Calu3 (cell line): ENCODE data around the gene CHKA. TPM values are rescaled to one million over a fixed set of nuclear protein-coding genes. Genes with fewer than 3 reads are reported as not detected.

Experiments used
- BruUV-seq: library from RNA; stranded (reverse); fragments of 400-500 nt; replicated peaks from 2 replicates; lab custom pipeline; 2021; lab: Mats Ljungman, UMichigan
- CTCF ChIA-PET: fragments of 300-600 bp; sonication (Branson Sonifier 250); formaldehyde crosslinking; loops from one replicate; lab custom pipeline; 2022; ENCODE audit warnings: antibody characterized with exemption; lab: Charles Lee
- DNase-seq: peaks from one replicate; pipeline ENCODE4 v3.0.0; 2022
- H3K27ac Mint-ChIP-seq: one replicate; pipeline ENCODE4 v1.8.0; 2022; ENCODE audit warnings: mixed read lengths; ENCODE audit not compliant: unreplicated experiment
- H3K27me3 Mint-ChIP-seq: one replicate; pipeline ENCODE4 v1.8.0; 2022; ENCODE audit warnings: mixed read lengths; ENCODE audit not compliant: unreplicated experiment
- H3K36me3 Mint-ChIP-seq: one replicate; pipeline ENCODE4 v1.8.0; 2022; ENCODE audit warnings: mild to moderate bottlenecking, moderate library complexity, mixed read lengths; ENCODE audit not compliant: insufficient read depth, unreplicated experiment
- H3K4me1 Mint-ChIP-seq: one replicate; pipeline ENCODE4 v1.8.0; 2022; ENCODE audit warnings: mild to moderate bottlenecking, low read depth, mixed read lengths; ENCODE audit not compliant: unreplicated experiment
- H3K4me3 Mint-ChIP-seq: one replicate; pipeline ENCODE4 v1.8.0; 2022; ENCODE audit warnings: mild to moderate bottlenecking, low read depth, moderate library complexity, mixed read lengths; ENCODE audit not compliant: unreplicated experiment
- H3K9me3 Mint-ChIP-seq: one replicate; pipeline ENCODE4 v1.8.0; 2022; ENCODE audit warnings: low read depth, mixed read lengths; ENCODE audit not compliant: unreplicated experiment
- intact Hi-C: fragments of 100-400 bp; cut with micrococcal nuclease; formaldehyde crosslinking; loops from one replicate; pipeline ENCODE4 v1.10.0; 2022; ENCODE audit not compliant: unreplicated experiment
- total RNA-seq: library from RNA; stranded (reverse); gene quantifications from 2 replicates; pipeline ENCODE4 v1.2.3, GENCODE V29; 2022
- TF ChIP-seq, protein P1 (sequence below): fragments of 200-600 bp; IDR thresholded peaks from one replicate; pipeline ENCODE4 v1.8.0; 2022; ENCODE audit warnings: antibody characterized with exemption; ENCODE audit not compliant: unreplicated experiment

The CHKA gene
- total RNA-seq, 1 experiment from 2014 or later = 104 TPM

- Mint-ChIP-seq H3K4me1 (no peaks in the 10 kb centered on the region), H3K4me3 (no peak overlapping the region), H3K9me3 (no peaks in the 10 kb centered on the region), H3K36me3 (peaks cover 31% of the 10 kb centered on the region), H3K27me3 (no peaks in the 10 kb centered on the region), H3K27ac (no peak overlapping the region)
- intact Hi-C loops = no loop called here
- CTCF ChIA-PET = no interaction called here
- BruUV-seq = no TSS peak
- DNase-seq = no peak
- TF ChIP-seq, protein P1, sequence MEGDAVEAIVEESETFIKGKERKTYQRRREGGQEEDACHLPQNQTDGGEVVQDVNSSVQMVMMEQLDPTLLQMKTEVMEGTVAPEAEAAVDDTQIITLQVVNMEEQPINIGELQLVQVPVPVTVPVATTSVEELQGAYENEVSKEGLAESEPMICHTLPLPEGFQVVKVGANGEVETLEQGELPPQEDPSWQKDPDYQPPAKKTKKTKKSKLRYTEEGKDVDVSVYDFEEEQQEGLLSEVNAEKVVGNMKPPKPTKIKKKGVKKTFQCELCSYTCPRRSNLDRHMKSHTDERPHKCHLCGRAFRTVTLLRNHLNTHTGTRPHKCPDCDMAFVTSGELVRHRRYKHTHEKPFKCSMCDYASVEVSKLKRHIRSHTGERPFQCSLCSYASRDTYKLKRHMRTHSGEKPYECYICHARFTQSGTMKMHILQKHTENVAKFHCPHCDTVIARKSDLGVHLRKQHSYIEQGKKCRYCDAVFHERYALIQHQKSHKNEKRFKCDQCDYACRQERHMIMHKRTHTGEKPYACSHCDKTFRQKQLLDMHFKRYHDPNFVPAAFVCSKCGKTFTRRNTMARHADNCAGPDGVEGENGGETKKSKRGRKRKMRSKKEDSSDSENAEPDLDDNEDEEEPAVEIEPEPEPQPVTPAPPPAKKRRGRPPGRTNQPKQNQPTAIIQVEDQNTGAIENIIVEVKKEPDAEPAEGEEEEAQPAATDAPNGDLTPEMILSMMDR = no peak
These were observed 45.8 kb upstream of the CHKA start for GRCh38 chr11:68166969-68167368.

GRCh38 chr11:68165601-68166000, 44.4 kb upstream of the CHKA start:
- CTCF ChIA-PET = no interaction called here

GRCh38 chr11:68164437-68164836, 43.2 kb upstream of the CHKA start:
- CTCF ChIA-PET = interaction anchor here (0.8 to 1.0 kb wide), 3 partner anchors 11 to 19 kb away, joined by 3 to 4 read pairs (median 4); no protein-coding TSS in a partner anchor
- no peak for DNase-seq
- intact Hi-C loops = no loop called here
- no peaks in the 10 kb centered on the region for H3K4me1 Mint-ChIP-seq
- TF ChIP-seq, protein P1 = no peak
- H3K36me3 Mint-ChIP-seq = peaks cover 25% of the 10 kb centered on the region
- no peaks in the 10 kb centered on the region for H3K9me3 Mint-ChIP-seq
- H3K27me3 Mint-ChIP-seq = no peaks in the 10 kb centered on the region
- no peak overlapping the region for H3K4me3 Mint-ChIP-seq
- BruUV-seq = no TSS peak
- H3K27ac Mint-ChIP-seq = no peak overlapping the region

More at GRCh38 chr11:68165601-68166000, 44.4 kb upstream of the CHKA start:
- Mint-ChIP-seq H3K4me1 (no peaks in the 10 kb centered on the region), H3K36me3 (peaks cover 34% of the 10 kb centered on the region), H3K4me3 (no peak overlapping the region), H3K27me3 (no peaks in the 10 kb centered on the region), H3K9me3 (no peaks in the 10 kb centered on the region), H3K27ac (no peak overlapping the region)
- no peak for DNase-seq
- no TSS peak for BruUV-seq
- TF ChIP-seq, protein P1 = no peak
- intact Hi-C loops = no loop called here

DNA sequence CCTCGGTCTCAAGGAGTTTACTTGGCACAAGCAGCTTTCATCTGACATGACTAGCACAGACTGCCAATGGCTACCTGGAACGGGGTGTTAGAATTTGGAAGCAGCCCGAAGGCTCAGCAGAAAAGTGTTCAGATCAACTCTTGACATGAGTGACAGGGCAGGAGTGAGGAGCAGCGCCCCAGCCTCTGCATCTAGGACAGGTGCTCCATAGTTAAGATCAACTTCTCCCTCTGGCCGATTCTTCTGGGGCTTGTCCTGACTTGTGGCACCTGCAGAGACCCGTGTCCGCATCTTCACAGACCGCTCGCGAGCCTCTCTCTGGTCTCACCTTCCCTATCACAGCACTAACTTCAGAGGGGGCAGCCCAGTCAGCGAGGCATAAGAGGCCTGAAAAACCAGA, 42.5 kb upstream of the CHKA start:
- Mint-ChIP-seq H3K4me3 (no peak overlapping the region), H3K27me3 (no peaks in the 10 kb centered on the region), H3K36me3 (peaks cover 22% of the 10 kb centered on the region), H3K27ac (no peak overlapping the region), H3K4me1 (no peaks in the 10 kb centered on the region), H3K9me3 (no peaks in the 10 kb centered on the region)
- no peak for DNase-seq
- BruUV-seq = no TSS peak
- TF ChIP-seq, protein P1 = no peak
- intact Hi-C loops = no loop called here
- CTCF ChIA-PET = interaction anchor here (0.8 to 1.0 kb wide), 3 partner anchors 12 to 18 kb away, joined by 3 to 4 read pairs (median 4); no protein-coding TSS in a partner anchor
